Prostate gland (tissue), 2 donors: ENCODE data around the gene FOXD4L3.
"Not testable (repeated sequence)": the region's sequence is repeated elsewhere in the genome, so short reads cannot be mapped to it uniquely, and the experiment has no call there.

Source experiments
- CTCF ChIP-seq, 4 experiments: fragments of 200-600 bp in 2 of 4; fragments of 450-650 bp in 2 of 4; sonication (generic) in 2 of 4; IDR thresholded peaks; 1 replicate in 3 of 4; 2 replicates in 1 of 4; pipeline ENCODE4 v1.5.1; 2016 to 2019; ENCODE audit warnings: antibody characterized with exemption in 4 of 4, mild to moderate bottlenecking in 2 of 4, moderate library complexity in 2 of 4
- POLR2A ChIP-seq: fragments of 450-650 bp; IDR thresholded peaks from one replicate; pipeline ENCODE4 v1.6.1; 2016; ENCODE audit warnings: antibody characterized with exemption, mild to moderate bottlenecking

DNA sequence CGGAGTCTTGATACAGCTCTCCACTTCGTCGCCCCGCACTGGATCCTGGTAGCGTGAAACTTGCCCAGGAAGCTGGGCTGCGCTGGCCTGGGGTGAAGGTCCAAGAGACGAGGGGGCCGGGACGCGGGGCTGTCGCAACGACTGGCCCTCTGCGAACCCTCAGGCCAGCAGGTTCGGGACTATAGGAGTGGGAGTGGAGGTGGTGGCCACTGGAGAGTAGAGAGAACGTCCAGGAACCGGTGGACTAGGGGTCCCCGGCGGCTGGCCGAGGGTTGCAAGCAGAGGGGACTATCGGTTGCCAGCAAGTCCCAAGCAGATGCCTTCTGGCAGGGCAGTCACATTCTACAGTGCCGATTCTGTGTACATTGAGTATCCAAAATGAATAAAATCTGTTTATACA, 5.0 kb downstream of the FOXD4L3 start:
- TF ChIP-seq CTCF (IDR thresholded peaks at IDR 0.05); POLR2A: not testable (repeated sequence)
